ENCODE results near the gene SCGB1D1. TPM values are rescaled to one million over a fixed set of nuclear protein-coding genes. Genes with fewer than 3 reads are reported as not detected.

Gene SCGB1D1
- not detected for total RNA-seq

GRCh38 chr11:62190011-62190410, at the start of gene SCGB1D1:
Gene SCGB1D1 (plus strand): TSS chr11:62190216. CDS start chr11:62190285, 69 bp downstream.
- Histone ChIP-seq H3K9ac (ENCODE audit: low read depth in 1 of 3, low read length in 3 of 3) (no peak within 1 kb of the TSS), H3K27me3 (ENCODE audit: control insufficient read depth in 3 of 3, insufficient read depth in 3 of 3, low read length in 3 of 3) (peaks cover 20 to 26% (median 23%) of the 10 kb centered on the region in 3 donors)

DNA sequence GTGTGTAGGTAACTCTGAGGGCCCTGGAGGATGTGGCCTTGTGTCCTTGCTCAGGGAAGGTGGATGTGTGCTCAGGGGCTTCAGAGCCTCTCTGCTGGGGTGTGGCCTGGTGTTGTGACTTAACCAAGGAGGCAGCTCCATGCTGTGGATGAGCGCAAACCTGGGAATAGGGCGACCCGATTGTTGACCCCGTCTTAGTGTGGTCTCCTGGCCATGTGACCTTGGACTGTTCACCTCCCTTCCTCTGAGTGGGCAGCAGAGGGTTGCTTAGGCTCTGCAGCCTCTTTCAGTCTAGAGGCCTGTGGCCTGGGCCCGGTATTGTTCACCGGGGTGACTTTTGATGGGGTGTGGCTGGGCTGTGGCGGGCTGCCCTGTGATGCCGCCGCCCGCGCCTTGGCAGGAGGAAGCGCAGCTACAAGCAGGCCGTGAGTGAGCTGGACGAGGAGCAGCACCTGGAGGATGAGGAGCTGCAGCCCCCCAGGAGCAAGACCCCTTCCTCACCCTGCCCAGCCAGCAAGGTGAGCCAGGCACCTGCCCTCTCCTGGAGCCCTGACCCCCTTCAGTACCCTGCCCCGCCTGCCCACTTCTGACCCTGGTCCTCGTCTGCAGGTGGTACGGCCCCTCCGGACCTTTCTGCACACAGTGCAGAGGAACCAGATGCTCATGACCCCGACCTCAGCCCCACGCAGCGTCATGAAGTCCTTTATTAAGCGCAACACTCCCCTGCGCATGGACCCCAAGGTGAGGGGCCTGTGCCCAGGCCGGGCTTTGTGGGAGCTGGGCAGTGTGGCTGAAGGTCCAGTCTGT, 49.5 kb upstream of the SCGB1D1 start:
- peaks cover 29 to 40% (median 35%) of the 10 kb centered on the region in 3 donors for H3K36me3 ChIP-seq (ENCODE audit: control insufficient read depth in 3 of 3, insufficient read depth in 3 of 3, low read length in 3 of 3)
- no peaks in the 10 kb centered on the region for H3K9me3 ChIP-seq (ENCODE audit: control insufficient read depth in 3 of 3, low read length in 3 of 3)
- H3K27ac ChIP-seq (ENCODE audit: low read depth, low read length) = no peak overlapping the region
- H3K9ac ChIP-seq (ENCODE audit: low read depth in 1 of 3, low read length in 3 of 3) = no peak overlapping the region
- no peak overlapping the region for H3K4me3 ChIP-seq (ENCODE audit: low read length in 3 of 3)
- H3K27me3 ChIP-seq (ENCODE audit: control insufficient read depth in 3 of 3, insufficient read depth in 3 of 3, low read length in 3 of 3) = no peaks in the 10 kb centered on the region
- peaks cover 0 to 2% (median 0%) of the 10 kb centered on the region in 3 donors for H3K4me1 ChIP-seq (ENCODE audit: control insufficient read depth in 3 of 3, insufficient read depth in 3 of 3, low read length in 3 of 3)

More at GRCh38 chr11:62190011-62190410, at the start of gene SCGB1D1:
- H3K4me3 ChIP-seq (ENCODE audit: low read length in 3 of 3) = no peak within 1 kb of the TSS
- no peaks in the 10 kb centered on the region for H3K9me3 ChIP-seq (ENCODE audit: control insufficient read depth in 3 of 3, low read length in 3 of 3)
- no peaks in the 10 kb centered on the region for H3K36me3 ChIP-seq (ENCODE audit: control insufficient read depth in 3 of 3, insufficient read depth in 3 of 3, low read length in 3 of 3)
- H3K4me1 ChIP-seq (ENCODE audit: control insufficient read depth in 3 of 3, insufficient read depth in 3 of 3, low read length in 3 of 3) = no peaks in the 10 kb centered on the region
- no peak within 1 kb of the TSS for H3K27ac ChIP-seq (ENCODE audit: low read depth, low read length)

- Histone ChIP-seq H3K4me1 (ENCODE audit: control insufficient read depth in 3 of 3, insufficient read depth in 3 of 3, low read length in 3 of 3) (peaks cover 0 to 2% (median 0%) of the 10 kb centered on the region in 3 donors), H3K9ac (ENCODE audit: low read depth in 1 of 3, low read length in 3 of 3) (no peak overlapping the region), H3K4me3 (ENCODE audit: low read length in 3 of 3) (no peak overlapping the region), H3K9me3 (ENCODE audit: control insufficient read depth in 3 of 3, low read length in 3 of 3) (no peaks in the 10 kb centered on the region), H3K27ac (ENCODE audit: low read depth, low read length) (no peak overlapping the region), H3K27me3 (ENCODE audit: control insufficient read depth in 3 of 3, insufficient read depth in 3 of 3, low read length in 3 of 3) (no peaks in the 10 kb centered on the region), H3K36me3 (ENCODE audit: control insufficient read depth in 3 of 3, insufficient read depth in 3 of 3, low read length in 3 of 3) (peaks cover 33 to 47% (median 37%) of the 10 kb centered on the region in 3 donors)
Observed at GRCh38 chr11:62141111-62142042, 48.6 kb upstream of the SCGB1D1 start.

DNA sequence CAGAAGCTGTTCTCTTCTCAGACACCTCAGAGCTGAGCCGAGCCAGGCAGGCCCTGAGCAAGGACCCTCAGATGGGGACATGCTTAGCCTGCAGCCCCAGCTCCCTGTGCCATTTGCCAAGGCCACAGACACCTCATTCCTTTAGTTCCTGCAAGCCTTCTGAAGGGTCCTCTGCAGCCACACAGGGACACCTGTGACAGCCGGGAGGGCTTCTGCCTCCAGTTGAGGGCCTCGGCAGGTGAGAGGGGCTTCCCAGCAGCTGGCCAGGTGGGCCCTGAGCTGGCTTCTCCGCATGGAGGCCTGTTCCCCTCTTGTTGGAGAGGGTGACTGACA, 48.0 kb upstream of the SCGB1D1 start:
- no peaks in the 10 kb centered on the region for H3K4me1 ChIP-seq (ENCODE audit: control insufficient read depth in 3 of 3, insufficient read depth in 3 of 3, low read length in 3 of 3)
- H3K9me3 ChIP-seq (ENCODE audit: control insufficient read depth in 3 of 3, low read length in 3 of 3) = no peaks in the 10 kb centered on the region
- H3K4me3 ChIP-seq (ENCODE audit: low read length in 3 of 3) = no peak overlapping the region
- H3K9ac ChIP-seq (ENCODE audit: low read depth in 1 of 3, low read length in 3 of 3) = no peak overlapping the region
- no peak overlapping the region for H3K27ac ChIP-seq (ENCODE audit: low read depth, low read length)
- no peaks in the 10 kb centered on the region for H3K27me3 ChIP-seq (ENCODE audit: control insufficient read depth in 3 of 3, insufficient read depth in 3 of 3, low read length in 3 of 3)
- peaks cover 36 to 50% (median 41%) of the 10 kb centered on the region in 3 donors for H3K36me3 ChIP-seq (ENCODE audit: control insufficient read depth in 3 of 3, insufficient read depth in 3 of 3, low read length in 3 of 3)

- Histone ChIP-seq H3K36me3 (ENCODE audit: control insufficient read depth in 3 of 3, insufficient read depth in 3 of 3, low read length in 3 of 3) (peaks cover 45 to 53% (median 47%) of the 10 kb centered on the region in 3 donors), H3K4me1 (ENCODE audit: control insufficient read depth in 3 of 3, insufficient read depth in 3 of 3, low read length in 3 of 3) (no peaks in the 10 kb centered on the region), H3K27me3 (ENCODE audit: control insufficient read depth in 3 of 3, insufficient read depth in 3 of 3, low read length in 3 of 3) (no peaks in the 10 kb centered on the region), H3K9me3 (ENCODE audit: control insufficient read depth in 3 of 3, low read length in 3 of 3) (no peaks in the 10 kb centered on the region), H3K27ac (ENCODE audit: low read depth, low read length) (no peak overlapping the region), H3K4me3 (ENCODE audit: low read length in 3 of 3) (no peak overlapping the region), H3K9ac (ENCODE audit: low read depth in 1 of 3, low read length in 3 of 3) (no peak overlapping the region)
Observed at GRCh38 chr11:62142921-62143320, 47.1 kb upstream of the SCGB1D1 start.

GRCh38 chr11:62143727-62144126, 46.3 kb upstream of the SCGB1D1 start:
- H3K36me3 ChIP-seq (ENCODE audit: control insufficient read depth in 3 of 3, insufficient read depth in 3 of 3, low read length in 3 of 3) = peaks cover 45 to 53% (median 50%) of the 10 kb centered on the region in 3 donors
- H3K9ac ChIP-seq (ENCODE audit: low read depth in 1 of 3, low read length in 3 of 3) = no peak overlapping the region
- H3K4me1 ChIP-seq (ENCODE audit: control insufficient read depth in 3 of 3, insufficient read depth in 3 of 3, low read length in 3 of 3) = no peaks in the 10 kb centered on the region
- H3K4me3 ChIP-seq (ENCODE audit: low read length in 3 of 3) = no peak overlapping the region
- H3K27ac ChIP-seq (ENCODE audit: low read depth, low read length) = no peak overlapping the region
- no peaks in the 10 kb centered on the region for H3K27me3 ChIP-seq (ENCODE audit: control insufficient read depth in 3 of 3, insufficient read depth in 3 of 3, low read length in 3 of 3)
- H3K9me3 ChIP-seq (ENCODE audit: control insufficient read depth in 3 of 3, low read length in 3 of 3) = no peaks in the 10 kb centered on the region

DNA sequence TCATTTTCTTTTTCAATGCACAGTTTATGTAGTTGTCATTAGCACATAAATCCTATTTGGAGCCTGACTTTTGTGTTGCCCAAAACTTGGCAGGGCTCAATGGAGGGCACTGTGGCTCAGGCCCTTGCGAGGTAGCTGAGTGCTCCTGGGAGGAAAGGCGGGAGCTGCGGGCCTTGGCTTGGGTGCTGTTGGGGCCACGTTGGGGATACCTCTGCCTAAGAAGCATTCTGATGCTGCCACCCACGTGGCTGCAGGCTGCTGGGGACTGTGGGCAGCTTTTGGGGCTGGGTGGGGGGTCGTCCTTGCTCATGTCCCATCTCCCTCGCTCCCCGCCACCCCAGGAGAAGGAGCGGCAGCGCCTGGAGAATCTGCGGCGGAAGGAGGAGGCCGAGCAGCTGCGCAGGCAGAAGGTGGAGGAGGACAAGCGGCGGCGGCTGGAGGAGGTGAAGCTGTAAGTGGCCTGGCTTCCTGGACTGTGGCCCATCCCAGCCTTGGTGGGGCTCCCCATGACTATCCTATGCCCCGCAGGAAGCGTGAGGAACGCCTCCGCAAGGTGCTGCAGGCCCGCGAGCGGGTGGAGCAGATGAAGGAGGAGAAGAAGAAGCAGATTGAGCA, 45.3 kb upstream of the SCGB1D1 start:
- no peaks in the 10 kb centered on the region for H3K9me3 ChIP-seq (ENCODE audit: control insufficient read depth in 3 of 3, low read length in 3 of 3)
- H3K27ac ChIP-seq (ENCODE audit: low read depth, low read length) = no peak overlapping the region
- no peak overlapping the region for H3K9ac ChIP-seq (ENCODE audit: low read depth in 1 of 3, low read length in 3 of 3)
- H3K36me3 ChIP-seq (ENCODE audit: control insufficient read depth in 3 of 3, insufficient read depth in 3 of 3, low read length in 3 of 3) = peaks cover 41 to 52% (median 51%) of the 10 kb centered on the region in 3 donors
- no peaks in the 10 kb centered on the region for H3K4me1 ChIP-seq (ENCODE audit: control insufficient read depth in 3 of 3, insufficient read depth in 3 of 3, low read length in 3 of 3)
- H3K27me3 ChIP-seq (ENCODE audit: control insufficient read depth in 3 of 3, insufficient read depth in 3 of 3, low read length in 3 of 3) = no peaks in the 10 kb centered on the region
- no peak overlapping the region for H3K4me3 ChIP-seq (ENCODE audit: low read length in 3 of 3)

DNA sequence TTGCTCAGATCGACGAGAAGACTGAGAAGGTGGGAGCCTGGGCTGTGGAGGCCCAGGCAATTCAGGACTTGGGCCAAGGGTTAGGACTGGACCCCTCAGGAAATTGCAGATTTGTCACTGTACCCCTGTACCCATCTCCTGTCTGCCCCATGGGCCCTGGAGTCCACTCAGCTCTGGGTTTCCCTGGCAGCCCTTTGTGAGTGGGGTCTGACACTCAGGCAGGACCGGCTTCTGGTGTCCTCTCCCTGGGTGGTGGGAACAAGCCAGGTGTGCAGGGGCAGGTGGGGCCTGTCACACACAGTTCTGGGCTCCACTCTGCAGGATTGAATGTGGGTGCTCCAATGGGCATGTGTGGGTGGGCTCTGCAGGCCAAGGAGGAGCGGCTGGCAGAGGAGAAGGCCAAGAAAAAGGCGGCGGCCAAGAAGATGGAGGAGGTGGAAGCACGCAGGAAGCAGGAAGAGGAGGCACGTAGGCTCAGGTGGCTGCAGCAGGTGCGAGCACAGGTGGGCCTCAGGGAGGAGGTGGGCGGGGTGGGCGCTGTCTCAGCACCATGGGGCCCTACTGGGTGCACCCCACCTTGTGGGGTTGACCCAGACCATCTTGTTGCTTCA, 44.6 kb upstream of the SCGB1D1 start:
- no peak overlapping the region for H3K4me3 ChIP-seq (ENCODE audit: low read length in 3 of 3)
- no peaks in the 10 kb centered on the region for H3K4me1 ChIP-seq (ENCODE audit: control insufficient read depth in 3 of 3, insufficient read depth in 3 of 3, low read length in 3 of 3)
- no peaks in the 10 kb centered on the region for H3K9me3 ChIP-seq (ENCODE audit: control insufficient read depth in 3 of 3, low read length in 3 of 3)
- H3K36me3 ChIP-seq (ENCODE audit: control insufficient read depth in 3 of 3, insufficient read depth in 3 of 3, low read length in 3 of 3) = peaks cover 44 to 57% (median 55%) of the 10 kb centered on the region in 3 donors
- no peaks in the 10 kb centered on the region for H3K27me3 ChIP-seq (ENCODE audit: control insufficient read depth in 3 of 3, insufficient read depth in 3 of 3, low read length in 3 of 3)
- H3K9ac ChIP-seq (ENCODE audit: low read depth in 1 of 3, low read length in 3 of 3) = no peak overlapping the region
- H3K27ac ChIP-seq (ENCODE audit: low read depth, low read length) = no peak overlapping the region

- Histone ChIP-seq H3K9ac (ENCODE audit: low read depth in 1 of 3, low read length in 3 of 3) (no peak overlapping the region), H3K4me3 (ENCODE audit: low read length in 3 of 3) (no peak overlapping the region), H3K27me3 (ENCODE audit: control insufficient read depth in 3 of 3, insufficient read depth in 3 of 3, low read length in 3 of 3) (no peaks in the 10 kb centered on the region), H3K36me3 (ENCODE audit: control insufficient read depth in 3 of 3, insufficient read depth in 3 of 3, low read length in 3 of 3) (peaks cover 42 to 58% (median 55%) of the 10 kb centered on the region in 3 donors), H3K4me1 (ENCODE audit: control insufficient read depth in 3 of 3, insufficient read depth in 3 of 3, low read length in 3 of 3) (no peaks in the 10 kb centered on the region), H3K27ac (ENCODE audit: low read depth, low read length) (no peak overlapping the region), H3K9me3 (ENCODE audit: control insufficient read depth in 3 of 3, low read length in 3 of 3) (no peaks in the 10 kb centered on the region)
Observed at GRCh38 chr11:62146476-62147200, 43.4 kb upstream of the SCGB1D1 start.

All from skeletal muscle tissue (tissue), 4 donors.